ENCODE measurements around the gene OIP5.

GRCh38 chr15:41263891-41264351, 68.5 kb downstream of the OIP5 start:
- TF ChIP-seq, protein P1, sequence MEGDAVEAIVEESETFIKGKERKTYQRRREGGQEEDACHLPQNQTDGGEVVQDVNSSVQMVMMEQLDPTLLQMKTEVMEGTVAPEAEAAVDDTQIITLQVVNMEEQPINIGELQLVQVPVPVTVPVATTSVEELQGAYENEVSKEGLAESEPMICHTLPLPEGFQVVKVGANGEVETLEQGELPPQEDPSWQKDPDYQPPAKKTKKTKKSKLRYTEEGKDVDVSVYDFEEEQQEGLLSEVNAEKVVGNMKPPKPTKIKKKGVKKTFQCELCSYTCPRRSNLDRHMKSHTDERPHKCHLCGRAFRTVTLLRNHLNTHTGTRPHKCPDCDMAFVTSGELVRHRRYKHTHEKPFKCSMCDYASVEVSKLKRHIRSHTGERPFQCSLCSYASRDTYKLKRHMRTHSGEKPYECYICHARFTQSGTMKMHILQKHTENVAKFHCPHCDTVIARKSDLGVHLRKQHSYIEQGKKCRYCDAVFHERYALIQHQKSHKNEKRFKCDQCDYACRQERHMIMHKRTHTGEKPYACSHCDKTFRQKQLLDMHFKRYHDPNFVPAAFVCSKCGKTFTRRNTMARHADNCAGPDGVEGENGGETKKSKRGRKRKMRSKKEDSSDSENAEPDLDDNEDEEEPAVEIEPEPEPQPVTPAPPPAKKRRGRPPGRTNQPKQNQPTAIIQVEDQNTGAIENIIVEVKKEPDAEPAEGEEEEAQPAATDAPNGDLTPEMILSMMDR (IDR thresholded peaks at IDR 0.05; ENCODE audit: low read depth, low read length), result no peak
- no peak for TF ChIP-seq POLR2A (IDR thresholded peaks at IDR 0.05; ENCODE audit: extremely low read depth, insufficient read length)
- TF ChIP-seq, protein P2, sequence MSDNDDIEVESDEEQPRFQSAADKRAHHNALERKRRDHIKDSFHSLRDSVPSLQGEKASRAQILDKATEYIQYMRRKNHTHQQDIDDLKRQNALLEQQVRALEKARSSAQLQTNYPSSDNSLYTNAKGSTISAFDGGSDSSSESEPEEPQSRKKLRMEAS (IDR thresholded peaks at IDR 0.05; ENCODE audit: low read depth, low read length), result peak; percentile 56
